ENCODE measurements around the gene NAGA. TPM values are rescaled to one million over a fixed set of nuclear protein-coding genes. Genes with fewer than 3 reads are reported as not detected.

Gene NAGA
- total and polyA plus RNA-seq, 9 donors: 17.6 to 34.3 (median 19.6) TPM

- Histone ChIP-seq H3K4me1 (ENCODE audit: insufficient read depth) (no peaks in the 10 kb centered on the region), H3K9me3 (no peaks in the 10 kb centered on the region), H3K4me3 (no peak overlapping the region), H3K27me3 (no peaks in the 10 kb centered on the region), H3K27ac (no peak overlapping the region), H3K36me3 (no peaks in the 10 kb centered on the region)
- TF ChIP-seq POLR2A (IDR thresholded peaks at IDR 0.05) (no peak), CTCF (IDR thresholded peaks at IDR 0.05) (no peak), EP300 (IDR thresholded peaks at IDR 0.05) (no peak)
- intact Hi-C loops (cut with DNase I): no loop called here
- 71 to 85% (median 83%) methylated on average over 2 of the region's 2 CpGs for WGBS, 3 donors
- no peak for DNase-seq
Measured at GRCh38 chr22:42022162-42022847, 48.3 kb downstream of the NAGA start.

- H3K27me3 ChIP-seq: no peaks in the 10 kb centered on the region
- H3K4me1 ChIP-seq (ENCODE audit: insufficient read depth): no peaks in the 10 kb centered on the region
- H3K4me3 ChIP-seq: no peak overlapping the region
- 87 to 91% (median 91%) methylated on average over 2 of the region's 2 CpGs for WGBS, 3 donors
- DNase-seq: no peak
- H3K9me3 ChIP-seq: no peaks in the 10 kb centered on the region
- no peak overlapping the region for H3K27ac ChIP-seq
- intact Hi-C loops (cut with DNase I): no loop called here
- H3K36me3 ChIP-seq: no peaks in the 10 kb centered on the region
- no peak for TF ChIP-seq POLR2A (IDR thresholded peaks at IDR 0.05)
- TF ChIP-seq CTCF (IDR thresholded peaks at IDR 0.05): no peak
- no peak for TF ChIP-seq EP300 (IDR thresholded peaks at IDR 0.05)
Measured at GRCh38 chr22:42021571-42021970, 49.0 kb downstream of the NAGA start.

GRCh38 chr22:42018224-42018623 lies 52.4 kb downstream of the NAGA start:
- H3K4me1 ChIP-seq (ENCODE audit: insufficient read depth): no peaks in the 10 kb centered on the region
- H3K36me3 ChIP-seq: no peaks in the 10 kb centered on the region
- intact Hi-C loops (cut with DNase I): no loop called here
- no peaks in the 10 kb centered on the region for H3K9me3 ChIP-seq
- TF ChIP-seq CTCF (IDR thresholded peaks at IDR 0.05) (no peak), EP300 (IDR thresholded peaks at IDR 0.05) (no peak), POLR2A (IDR thresholded peaks at IDR 0.05) (no peak)
- no peak overlapping the region for H3K27ac ChIP-seq
- 51 to 66% (median 57%) methylated on average over 1 of the region's 1 CpG for WGBS, 3 donors
- H3K4me3 ChIP-seq: no peak overlapping the region
- no peaks in the 10 kb centered on the region for H3K27me3 ChIP-seq
- DNase-seq: no peak

GRCh38 chr22:42016111-42016510 lies 54.5 kb downstream of the NAGA start:
- H3K36me3 ChIP-seq: no peaks in the 10 kb centered on the region
- H3K27ac ChIP-seq: no peak overlapping the region
- intact Hi-C loops (cut with DNase I): no loop called here
- H3K9me3 ChIP-seq: no peaks in the 10 kb centered on the region
- no peak overlapping the region for H3K4me3 ChIP-seq
- no peak for DNase-seq
- H3K4me1 ChIP-seq (ENCODE audit: insufficient read depth): no peaks in the 10 kb centered on the region
- no peak for TF ChIP-seq POLR2A (IDR thresholded peaks at IDR 0.05)
- no peak for TF ChIP-seq EP300 (IDR thresholded peaks at IDR 0.05)
- no peak for TF ChIP-seq CTCF (IDR thresholded peaks at IDR 0.05)
- WGBS, 3 donors: 73 to 78% (median 77%) methylated on average over 10 of the region's 10 CpGs
- no peaks in the 10 kb centered on the region for H3K27me3 ChIP-seq
